ENCODE data around the gene AOC3.
"Not testable (repeated sequence)": the region's sequence is repeated elsewhere in the genome, so short reads cannot be mapped to it uniquely, and the experiment has no call there.

AOC3 gene

DNA sequence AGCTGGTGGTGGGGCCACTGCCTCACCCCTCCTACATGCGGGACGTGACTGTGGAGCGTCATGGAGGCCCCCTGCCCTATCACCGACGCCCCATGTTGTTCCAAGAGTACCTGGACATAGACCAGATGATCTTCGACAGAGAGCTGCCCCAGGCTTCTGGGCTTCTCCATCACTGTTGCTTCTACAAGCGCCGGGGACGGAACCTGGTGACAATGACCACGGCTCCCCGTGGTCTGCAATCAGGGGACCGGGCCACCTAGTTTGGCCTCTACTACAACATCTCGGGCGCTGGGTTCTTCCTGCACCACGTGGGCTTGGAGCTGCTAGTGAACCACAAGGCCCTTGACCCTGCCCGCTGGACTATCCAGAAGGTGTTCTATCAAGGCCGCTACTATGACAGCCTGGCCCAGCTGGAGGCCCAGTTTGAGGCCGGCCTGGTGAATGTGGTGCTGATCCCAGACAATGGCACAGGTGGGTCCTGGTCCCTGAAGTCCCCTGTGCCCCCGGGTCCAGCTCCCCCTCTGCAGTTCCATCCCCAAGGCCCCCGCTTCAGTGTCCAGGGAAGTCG lies 16.8 kb downstream of the AOC3 start:
- not testable (repeated sequence) for DNase-seq

DNA sequence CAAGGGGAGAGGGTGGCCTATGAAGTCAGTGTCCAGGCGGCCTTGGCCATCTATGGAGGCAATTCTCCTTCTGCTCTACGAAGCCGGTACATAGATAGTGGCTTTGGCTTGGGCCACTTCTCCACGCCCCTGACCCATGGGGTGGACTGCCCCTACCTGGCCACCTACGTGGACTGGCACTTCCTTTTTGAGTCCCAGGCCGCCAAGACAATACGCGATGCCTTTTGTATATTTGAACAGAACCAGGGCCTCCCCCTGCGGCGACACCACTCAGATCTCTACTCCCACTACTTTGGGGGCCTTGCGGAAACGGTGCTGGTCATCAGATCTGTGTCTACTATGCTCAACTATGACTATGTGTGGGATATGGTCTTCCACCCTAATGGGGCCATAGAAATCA lies 17.3 kb downstream of the AOC3 start:
- DNase-seq, result no peak

DNA sequence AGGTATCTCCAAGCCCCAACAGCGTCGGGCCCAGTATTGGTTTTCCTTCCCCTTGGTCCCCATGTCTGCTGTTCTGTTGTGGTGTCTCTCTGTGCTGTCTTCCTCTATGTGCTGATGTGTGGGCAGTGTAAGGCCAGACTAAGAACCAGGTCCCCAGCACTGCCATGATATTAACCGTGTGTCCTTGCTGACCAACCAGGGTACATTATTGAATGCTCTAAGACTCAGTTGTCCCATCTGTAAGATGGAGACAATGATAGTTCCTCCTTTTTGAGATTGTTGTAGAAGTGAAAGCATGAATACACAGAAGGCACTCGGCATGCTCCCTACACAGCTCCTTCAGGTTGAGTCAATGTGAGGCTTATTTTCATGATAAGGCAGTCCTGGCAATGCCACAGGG lies 20.6 kb downstream of the AOC3 start:
- DNase-seq, result no peak

DNA sequence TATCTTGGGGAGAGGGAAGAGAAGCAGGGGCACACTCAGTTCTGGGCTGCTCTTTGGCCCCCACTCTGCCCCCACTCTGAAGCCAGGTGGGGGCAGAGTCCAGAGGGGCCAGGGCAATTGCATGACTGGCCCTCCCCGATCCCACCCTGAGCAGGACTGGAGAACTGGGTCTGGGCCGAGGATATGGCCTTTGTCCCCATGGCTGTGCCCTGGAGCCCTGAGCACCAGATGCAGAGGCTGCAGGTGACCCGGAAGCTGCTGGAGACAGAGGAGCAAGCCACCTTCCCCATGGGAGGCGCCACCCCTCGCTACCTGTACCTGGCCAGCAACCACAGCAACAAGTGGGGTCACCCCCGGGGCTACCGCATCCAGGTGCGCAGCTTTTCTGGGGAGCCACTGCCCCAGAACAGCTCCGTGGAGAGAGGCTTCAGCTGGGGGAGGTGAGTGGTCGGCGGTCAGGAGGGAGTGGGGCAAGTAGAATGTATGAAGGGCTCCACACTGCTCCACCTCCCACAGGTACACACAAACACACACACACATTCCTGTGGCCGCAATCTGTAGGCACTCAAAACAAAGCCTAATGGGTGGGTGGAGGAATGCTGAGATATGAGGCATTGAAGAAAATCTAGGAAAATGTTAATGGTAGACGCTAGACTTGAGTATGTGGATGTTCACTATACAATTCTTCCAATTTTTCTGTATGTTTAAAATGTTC lies 21.4 kb downstream of the AOC3 start:
- DNase-seq, result no peak

DNA sequence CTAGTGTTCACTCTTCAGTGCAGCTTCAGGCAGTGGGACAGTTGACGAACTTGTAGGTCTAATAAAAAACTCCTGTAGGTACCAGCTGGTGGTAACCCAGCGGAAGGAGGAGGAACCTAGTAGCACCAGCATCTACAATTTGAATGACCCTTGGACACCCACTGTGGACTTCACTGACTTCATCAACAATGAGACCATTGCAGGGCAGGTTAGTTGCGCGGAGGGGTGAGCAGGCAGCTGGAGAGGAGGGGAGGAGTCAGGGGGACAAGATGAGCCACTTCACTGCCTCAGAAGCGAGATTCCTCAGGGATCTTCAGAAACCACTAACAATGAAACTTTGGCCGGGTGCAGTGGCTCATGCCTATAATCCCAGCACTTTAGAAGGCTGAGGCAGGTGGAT lies 22.3 kb downstream of the AOC3 start:
- DNase-seq, result no peak

DNA sequence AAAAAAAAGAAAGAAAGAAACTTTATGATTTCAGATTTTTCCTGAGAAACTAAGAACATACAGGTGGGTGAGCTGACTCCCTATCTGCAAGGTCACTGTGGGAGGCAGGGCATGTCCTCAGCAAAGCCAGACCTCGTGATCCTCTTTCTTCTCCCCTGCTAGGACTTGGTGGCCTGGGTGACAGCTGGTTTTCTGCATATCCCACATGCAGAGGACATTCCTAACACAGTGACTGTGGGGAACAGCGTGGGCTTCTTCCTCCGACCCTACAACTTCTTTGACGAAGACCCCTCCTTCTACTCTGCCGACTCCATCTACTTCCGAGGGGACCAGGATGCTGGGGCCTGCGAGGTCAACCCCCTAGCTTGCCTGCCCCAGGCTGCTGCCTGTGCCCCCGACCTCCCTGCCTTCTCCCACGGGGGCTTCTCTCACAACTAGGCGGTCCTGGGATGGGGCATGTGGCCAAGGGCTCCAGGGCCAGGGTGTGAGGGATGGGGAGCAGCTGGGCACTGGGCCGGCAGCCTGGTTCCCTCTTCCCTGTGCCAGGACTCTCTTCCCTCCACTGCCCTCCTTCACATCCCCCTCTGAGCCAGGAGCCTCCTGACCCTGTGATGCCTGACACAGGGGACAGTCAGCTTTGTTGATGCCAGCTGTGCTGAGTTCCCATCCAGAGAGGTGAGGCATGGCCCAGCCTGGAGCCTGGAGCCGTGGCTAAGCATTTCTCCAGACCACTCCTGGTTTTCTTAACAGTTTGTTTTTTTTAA lies 23.1 kb downstream of the AOC3 start:
- not testable (repeated sequence) for DNase-seq

DNA sequence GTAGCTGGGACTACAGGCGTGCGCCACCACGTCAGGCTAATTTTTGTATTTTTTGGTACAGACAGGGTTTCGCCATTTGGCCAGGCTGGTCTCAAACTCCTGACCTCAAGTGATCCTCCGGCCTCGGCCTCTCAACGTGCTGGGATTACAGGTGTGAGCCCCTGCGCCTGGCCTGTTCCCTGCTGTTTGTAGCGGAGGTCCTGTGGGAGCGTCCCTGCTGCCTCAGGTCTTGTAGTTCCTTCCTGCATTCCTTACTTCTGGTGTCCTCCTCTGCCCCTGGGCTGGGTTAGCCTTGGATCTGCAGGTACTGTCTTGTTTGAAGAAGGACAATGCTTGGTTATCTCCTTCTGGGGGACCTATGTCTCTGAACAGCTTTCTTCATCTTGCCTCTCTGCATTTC lies 26.0 kb downstream of the AOC3 start:
- no peak for DNase-seq

DNA sequence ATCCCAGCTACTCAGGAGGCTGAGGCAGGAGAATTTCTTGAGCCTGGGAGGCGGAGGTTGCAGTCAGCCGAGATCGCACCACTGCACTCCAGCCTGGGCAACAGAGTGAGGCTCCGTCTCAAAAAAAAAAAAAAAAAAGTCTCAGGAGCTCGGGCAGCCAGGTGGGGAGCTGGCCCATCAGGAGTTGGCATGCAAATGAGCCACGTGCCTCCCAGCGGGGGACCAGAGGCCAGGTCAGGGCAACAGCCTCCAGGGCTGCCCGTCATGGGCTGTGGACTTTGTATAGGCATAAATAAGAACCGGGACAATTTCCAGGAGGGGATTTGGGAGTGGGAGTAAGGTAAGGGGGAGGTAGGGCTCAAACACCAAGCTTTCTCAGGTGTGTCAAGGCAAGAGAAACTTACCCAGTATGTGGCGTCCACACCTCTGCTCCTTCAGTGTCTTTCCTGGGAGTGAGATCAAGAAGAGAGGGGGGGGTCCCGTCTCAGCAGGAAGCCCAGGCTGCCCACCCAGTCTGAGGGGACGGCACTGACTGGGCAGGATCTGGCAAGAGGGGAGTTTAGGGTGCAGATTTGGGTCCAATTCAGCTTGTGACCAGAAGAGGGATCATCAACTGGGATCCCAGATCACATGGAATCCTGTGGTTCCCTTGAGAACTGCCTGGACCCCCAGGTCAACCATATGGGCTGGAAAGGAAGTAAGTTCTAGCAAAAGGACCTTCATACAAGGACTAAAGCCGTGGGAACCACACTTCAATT lies 27.3 kb downstream of the AOC3 start:
- no peak for DNase-seq

DNA sequence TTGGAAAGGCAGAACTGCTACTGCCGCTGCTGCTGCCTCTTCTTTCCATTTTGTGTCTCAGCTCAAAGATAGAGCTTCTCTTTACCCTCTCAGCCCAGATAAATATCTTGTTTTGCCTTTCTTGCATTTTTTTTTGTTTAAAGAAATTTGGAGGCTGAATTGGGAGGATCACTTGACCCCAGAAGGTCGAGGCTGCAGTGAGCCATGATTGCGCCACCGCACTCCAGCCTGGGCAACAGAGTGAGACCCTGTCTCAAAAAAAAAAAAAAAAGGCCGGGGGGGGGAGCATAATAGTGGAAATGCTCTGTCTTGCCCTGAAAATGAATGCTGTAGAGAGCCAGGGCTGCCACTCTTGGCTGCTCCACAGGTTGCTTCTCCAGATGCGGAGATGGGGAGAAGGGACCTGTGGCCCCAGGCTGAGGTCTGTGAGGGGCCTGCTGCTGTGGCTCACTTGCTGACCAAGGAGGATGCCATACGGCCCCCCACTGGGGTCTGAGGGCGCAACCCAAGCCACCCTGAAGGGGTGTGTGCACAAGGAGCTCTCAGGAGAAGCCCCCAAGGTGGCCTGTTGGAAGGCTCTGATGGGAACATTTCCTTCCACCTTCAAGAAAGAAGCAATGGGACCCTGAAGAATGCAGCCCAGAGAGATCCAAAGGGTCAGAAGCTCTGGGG lies 28.1 kb downstream of the AOC3 start:
- no peak for DNase-seq

DNA sequence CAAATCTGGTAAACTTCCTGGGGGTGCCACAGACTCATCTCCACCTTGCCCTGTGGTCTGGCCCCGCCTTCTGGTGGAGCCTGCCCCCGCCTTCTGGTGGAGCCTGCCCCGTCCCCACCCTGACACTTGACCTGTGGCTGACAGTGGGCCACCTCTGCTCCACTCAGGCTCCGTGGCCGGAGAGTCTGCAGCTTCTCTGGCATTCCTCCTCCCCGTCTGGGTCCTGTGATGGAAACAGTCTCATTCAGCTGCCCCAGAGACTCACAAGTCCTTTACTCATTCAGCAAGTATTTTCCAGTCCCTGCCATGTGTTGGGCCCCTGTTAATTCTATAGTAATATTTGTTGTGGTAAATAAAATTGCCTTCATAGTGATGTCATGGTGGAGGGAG lies 28.6 kb downstream of the AOC3 start:
- no peak for DNase-seq

DNA sequence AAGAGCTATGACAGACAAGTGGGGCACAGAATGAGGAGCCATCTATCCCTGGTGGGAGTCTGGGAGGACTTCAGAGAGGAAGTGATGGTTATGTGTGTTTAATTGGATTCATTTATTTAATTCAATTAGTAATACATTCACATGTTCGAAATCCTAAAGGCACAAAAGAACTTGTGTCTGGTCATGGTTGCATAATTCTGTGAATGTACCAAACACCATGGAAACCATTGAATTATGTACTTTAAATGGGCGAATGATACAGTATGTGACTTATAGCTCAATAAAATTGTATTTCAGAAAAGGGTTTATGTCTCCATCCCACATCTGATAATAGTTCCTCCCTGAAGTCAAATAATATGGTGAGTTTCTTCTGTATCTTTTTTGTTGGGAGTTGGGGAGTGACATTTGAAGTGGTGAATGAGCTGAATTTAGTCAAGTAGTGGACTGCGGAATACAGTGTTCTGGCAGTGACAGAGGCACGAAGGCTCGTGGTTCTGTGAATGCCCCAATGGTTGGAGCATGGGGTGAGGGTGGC lies 29.8 kb downstream of the AOC3 start:
- DNase-seq, result no peak

DNA sequence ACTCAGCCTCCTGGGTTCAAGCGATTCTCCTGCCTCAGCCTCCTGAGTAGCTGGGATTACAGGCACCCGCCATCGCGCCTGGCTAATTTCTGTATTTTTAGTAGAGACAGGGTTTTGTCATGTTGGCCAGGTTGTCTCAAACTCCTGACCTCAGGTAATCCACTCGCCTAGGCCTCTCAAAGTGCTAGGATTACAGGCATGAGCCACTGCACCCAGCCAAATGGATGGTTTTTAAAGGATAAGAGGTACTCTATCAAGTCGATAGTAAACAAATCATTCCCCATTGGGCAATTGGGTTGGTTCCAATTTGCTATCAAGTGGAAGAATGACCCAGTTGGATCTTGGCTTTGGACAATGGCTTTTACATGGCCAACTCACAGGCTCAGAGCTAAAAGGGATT lies 30.7 kb downstream of the AOC3 start:
- not testable (repeated sequence) for DNase-seq

DNA sequence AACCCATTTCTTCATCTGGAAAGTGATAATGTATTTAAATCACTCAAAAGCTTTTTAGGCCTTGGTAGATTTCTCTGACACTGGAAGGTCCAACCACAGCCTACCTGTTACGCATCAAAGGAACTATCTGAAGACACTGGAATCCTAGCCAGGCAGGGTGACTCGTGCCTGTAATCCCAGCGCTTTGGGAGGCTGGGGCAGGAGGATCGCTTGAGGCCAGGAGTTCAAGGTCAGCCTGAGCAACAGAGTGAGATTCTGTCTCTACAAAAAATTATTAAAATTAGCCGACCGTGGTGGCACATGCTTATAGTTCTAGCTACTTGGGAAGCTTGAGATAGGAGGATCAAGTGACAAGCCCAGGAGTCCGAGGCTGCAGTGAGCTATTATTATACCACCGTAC lies 31.2 kb downstream of the AOC3 start:
- DNase-seq, result no peak

DNA sequence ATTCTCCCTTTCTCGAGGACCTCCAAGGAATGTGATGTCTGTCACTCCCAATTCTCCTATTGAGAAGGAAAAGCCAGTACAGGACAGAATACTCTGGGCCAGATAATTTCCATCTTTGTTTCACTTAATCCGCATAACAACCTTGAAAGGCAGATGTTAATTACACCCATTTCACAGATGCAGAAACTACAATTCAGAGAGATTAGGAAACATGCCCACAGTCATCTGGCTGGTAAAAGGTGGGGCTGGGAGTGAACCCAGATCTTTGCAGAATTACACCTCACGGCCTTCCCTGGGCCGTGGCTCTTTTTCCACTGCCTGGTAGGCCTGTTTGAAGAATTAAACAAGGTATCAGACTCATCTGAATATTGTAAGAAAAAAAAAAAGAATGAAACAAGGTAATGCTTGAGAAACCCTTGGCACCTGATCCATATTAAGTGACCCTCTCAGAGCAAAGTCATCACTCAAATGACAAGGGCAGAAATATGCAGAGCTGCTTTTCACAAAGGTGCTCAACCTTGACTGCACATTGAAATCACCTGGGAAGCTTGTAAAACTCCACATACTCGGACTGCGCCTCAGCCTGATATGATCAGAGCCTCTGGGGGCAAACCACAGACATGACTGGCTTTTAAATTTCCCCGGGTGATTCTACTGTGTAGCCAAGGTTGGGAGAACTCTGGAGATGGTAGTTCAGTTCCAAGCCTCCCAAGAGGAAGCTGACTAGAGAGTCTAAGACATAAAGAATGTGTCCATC lies 33.0 kb downstream of the AOC3 start:
- DNase-seq, result no peak

DNA sequence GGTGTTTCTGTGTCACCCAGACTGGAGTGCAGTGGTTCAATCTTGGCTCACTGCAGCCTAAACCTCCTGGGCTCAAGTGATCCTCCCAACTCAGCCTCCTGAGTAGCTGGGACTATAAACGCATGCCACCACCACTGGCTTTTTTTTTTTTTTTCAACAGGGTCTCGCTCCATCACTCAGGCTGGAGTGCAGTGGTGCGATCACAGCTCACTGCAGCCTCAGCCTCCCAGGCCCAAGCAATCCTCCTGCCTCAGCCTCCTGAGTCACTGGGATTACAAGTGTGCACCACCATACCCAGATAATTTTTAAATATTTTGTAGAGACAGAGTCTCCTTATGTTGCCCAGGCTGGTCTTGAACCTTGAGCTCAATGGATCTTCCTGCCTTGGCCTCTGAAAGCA lies 34.8 kb downstream of the AOC3 start:
- DNase-seq, result not testable (repeated sequence)

DNA sequence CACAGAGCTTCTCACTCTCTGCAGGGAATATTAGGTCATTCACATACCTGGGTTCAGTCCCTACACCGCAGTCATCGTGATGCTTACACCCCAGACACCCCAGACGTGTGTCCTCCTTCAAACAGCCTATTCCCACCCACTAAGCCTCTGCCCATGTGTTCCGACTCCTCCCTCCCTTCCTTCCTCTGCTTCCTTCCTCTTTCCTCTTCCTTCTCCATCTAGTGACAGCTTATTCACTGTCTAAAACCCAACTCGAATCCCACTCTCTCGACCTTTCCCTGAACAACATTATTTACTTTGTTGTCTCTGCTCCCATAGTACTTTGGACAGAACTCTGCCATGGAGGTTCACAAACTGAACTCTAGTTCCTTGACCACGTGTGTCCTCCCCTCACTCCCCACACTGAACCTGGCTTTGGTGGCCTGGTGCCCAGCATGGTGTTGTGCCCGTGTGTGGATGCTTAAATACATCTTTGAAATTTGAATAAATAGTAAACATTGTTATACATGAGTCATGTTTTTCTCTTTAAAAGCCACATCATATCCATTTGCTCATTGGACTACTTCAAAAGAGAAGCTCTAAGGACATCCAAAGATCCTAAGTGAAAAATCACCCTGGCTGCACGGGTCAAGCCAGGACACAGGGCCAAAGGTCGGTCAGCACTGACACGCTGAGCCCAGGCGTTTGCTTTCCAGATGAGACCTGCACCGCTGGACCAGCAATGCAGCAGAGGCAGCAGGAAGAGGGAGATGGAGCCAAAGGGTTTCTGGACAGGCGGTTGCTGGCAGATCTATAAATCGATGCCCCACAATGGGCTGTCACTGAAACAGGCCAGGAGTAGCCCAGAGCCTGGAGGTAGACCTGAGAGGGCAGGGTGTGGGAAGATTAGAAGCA lies 35.5 kb downstream of the AOC3 start:
- DNase-seq, result no peak

DNA sequence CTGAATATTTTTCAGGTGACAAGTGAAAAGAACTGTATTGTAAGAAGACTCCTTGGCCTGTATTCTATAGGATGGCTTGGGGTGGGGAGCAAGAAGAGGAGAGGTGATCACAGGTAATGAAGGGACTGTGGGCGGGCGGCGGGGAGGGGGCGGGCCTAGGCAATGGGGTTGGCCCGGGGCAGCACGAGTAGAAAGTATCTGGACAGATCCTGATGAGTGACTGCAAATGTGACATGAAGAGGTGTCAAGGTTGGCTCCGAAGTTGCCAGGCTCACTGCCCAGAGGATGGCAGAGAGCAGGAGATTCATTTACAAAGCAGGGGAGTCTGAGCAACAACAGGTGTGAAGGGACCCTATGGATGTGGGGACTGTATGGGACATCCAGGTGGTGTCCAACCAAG lies 38.8 kb downstream of the AOC3 start:
- no peak for DNase-seq

DNA sequence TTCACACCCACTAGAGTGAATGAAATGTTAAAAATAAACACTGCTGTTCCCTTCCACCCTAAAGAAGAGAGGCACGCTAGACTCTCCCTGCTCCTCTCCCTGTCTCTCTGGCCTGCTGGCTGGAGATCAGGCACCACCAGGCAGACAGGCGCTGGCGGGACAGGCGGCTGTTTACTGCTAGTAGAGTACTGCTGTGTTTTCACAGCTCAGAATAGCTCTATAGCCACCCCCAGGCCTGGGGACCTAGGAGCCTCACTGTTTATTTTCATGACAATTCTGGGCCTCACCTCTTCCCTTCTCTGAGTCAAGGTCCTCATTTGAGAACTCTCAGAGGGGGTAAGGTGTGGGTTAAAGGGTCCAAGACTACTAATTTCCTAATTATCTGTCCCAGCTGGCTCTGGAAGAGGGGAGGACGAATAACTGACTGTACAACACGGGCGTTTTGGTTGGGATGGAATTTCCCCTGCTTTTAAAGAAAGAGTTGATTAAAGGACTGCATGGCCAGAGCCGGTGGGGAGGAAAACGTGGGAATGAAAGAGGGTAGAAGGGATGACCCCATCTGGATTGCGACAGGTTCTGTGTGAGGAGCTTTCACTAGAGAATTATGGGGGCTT lies 40.6 kb downstream of the AOC3 start:
- no peak for DNase-seq

DNA sequence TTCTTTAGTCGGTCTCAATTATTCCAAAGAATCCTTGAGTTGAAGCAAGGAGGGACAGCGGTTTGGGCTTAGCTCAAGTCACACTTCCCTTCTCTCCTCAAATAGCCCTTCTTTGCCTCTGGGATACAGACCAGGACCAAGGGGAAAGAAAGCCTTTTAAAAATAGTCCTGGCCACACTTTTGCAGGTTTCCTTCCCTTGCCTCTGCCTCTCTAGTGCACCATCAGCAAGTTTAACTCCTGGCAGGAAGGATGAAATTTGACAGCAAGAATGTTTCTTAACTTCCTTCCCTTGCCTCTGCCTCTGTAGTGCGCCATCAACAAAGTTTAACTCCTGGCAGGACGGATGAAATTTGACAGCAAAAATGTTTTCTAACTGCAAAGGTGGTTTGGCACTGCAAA lies 42.4 kb downstream of the AOC3 start:
- DNase-seq, result no peak
